ENCODE results near the gene NFIA. TPM values are rescaled to one million over a fixed set of nuclear protein-coding genes. Genes with fewer than 3 reads are reported as not detected.

Gene NFIA
- total and polyA plus RNA-seq, 2 donors (not counting 1 experiment from before 2014, with no cell fraction given): 0.28 to 0.54 TPM

- no peaks in the 10 kb centered on the region for H3K9me3 Mint-ChIP-seq (ENCODE audit: insufficient read depth)
- Histone ChIP-seq H3K4me1 (ENCODE audit: control insufficient read depth in 2 of 2, insufficient read depth in 2 of 2, low read length in 2 of 2) (no peaks in the 10 kb centered on the region), H3K36me3 (replicated peaks in 1 of 2; ENCODE audit: control extremely low read depth in 1 of 2, control insufficient read depth in 1 of 2, extremely low read depth in 1 of 2, insufficient read depth in 2 of 2, low read length in 1 of 2) (no peaks in the 10 kb centered on the region), H3K79me2 (ENCODE audit: control insufficient read depth, insufficient read depth, low read length) (no peaks in the 10 kb centered on the region), H3K27me3 (replicated peaks in 1 of 4; ENCODE audit: control extremely low read depth in 1 of 4, control insufficient read depth in 3 of 4, insufficient read depth in 4 of 4, low read length in 3 of 4) (no peaks in the 10 kb centered on the region), H3K27ac (ENCODE audit: low read length in 2 of 2) (no peak overlapping the region), H2AFZ (ENCODE audit: insufficient read depth, low read depth, low read length, poor library complexity, severe bottlenecking) (no peak overlapping the region), H3K9me3 (ENCODE audit: control extremely low read depth in 1 of 3, control insufficient read depth in 2 of 3, insufficient read depth in 1 of 3, low read length in 2 of 3) (no peaks in the 10 kb centered on the region), H3K9ac (ENCODE audit: low read length) (no peak overlapping the region), H3K4me2 (replicated peaks; ENCODE audit: low read depth, low read length, poor library complexity, severe bottlenecking) (no peak overlapping the region), H3K4me3 (ENCODE audit: control extremely low read depth in 1 of 5, extremely low read depth in 1 of 5, insufficient read depth in 1 of 5, low read depth in 2 of 5, low read length in 4 of 5) (no peak overlapping the region), H4K20me1 (ENCODE audit: control insufficient read depth, insufficient read depth, low read length, poor library complexity, severe bottlenecking) (no peaks in the 10 kb centered on the region)
- H3K4me1 Mint-ChIP-seq: no peaks in the 10 kb centered on the region
- CTCF ChIA-PET: interaction anchor here (0.6 kb wide), 1 partner anchor 689 kb away, joined by 3 read pairs; no protein-coding TSS in a partner anchor
- intact Hi-C loops (cut with micrococcal nuclease): no loop called here
- no peak overlapping the region for H3K27ac Mint-ChIP-seq
- ATAC-seq (ENCODE audit: low read depth) (no peak), DNase-seq (no peak)
- H3K27me3 Mint-ChIP-seq: peaks cover 11% of the 10 kb centered on the region
- 97% methylated on average over 2 of the region's 7 CpGs for WGBS (ENCODE audit: insufficient coverage)
- TF ChIP-seq EZH2 (IDR thresholded peaks at IDR 0.05; ENCODE audit: borderline replicate concordance, insufficient read depth, low read depth, low read length, poor library complexity, severe bottlenecking) (no peak), CTCF (IDR thresholded peaks at IDR 0.05) (no peak)
- no peak overlapping the region for H3K4me3 Mint-ChIP-seq
- POLR2A ChIA-PET: no interaction called here
Observed at GRCh38 chr1:61446531-61446991, 364.2 kb downstream of the NFIA start.

- intact Hi-C loops (cut with micrococcal nuclease): no loop called here
- H2AFZ ChIP-seq (ENCODE audit: insufficient read depth, low read depth, low read length, poor library complexity, severe bottlenecking): no peak overlapping the region
Observed at GRCh38 chr1:61447106-61447967, 365.0 kb downstream of the NFIA start.

More at GRCh38 chr1:61447106-61447967, 365.0 kb downstream of the NFIA start:
- no peak overlapping the region for H3K4me3 ChIP-seq (ENCODE audit: control extremely low read depth in 1 of 5, extremely low read depth in 1 of 5, insufficient read depth in 1 of 5, low read depth in 2 of 5, low read length in 4 of 5)
- POLR2A ChIA-PET: no interaction called here
- H4K20me1 ChIP-seq (ENCODE audit: control insufficient read depth, insufficient read depth, low read length, poor library complexity, severe bottlenecking): no peaks in the 10 kb centered on the region
- H3K36me3 ChIP-seq (replicated peaks in 1 of 2; ENCODE audit: control extremely low read depth in 1 of 2, control insufficient read depth in 1 of 2, extremely low read depth in 1 of 2, insufficient read depth in 2 of 2, low read length in 1 of 2): no peaks in the 10 kb centered on the region
- Mint-ChIP-seq H3K4me1 (no peaks in the 10 kb centered on the region), H3K27ac (no peak overlapping the region), H3K27me3 (peaks cover 11% of the 10 kb centered on the region), H3K4me3 (no peak overlapping the region), H3K9me3 (ENCODE audit: insufficient read depth) (no peaks in the 10 kb centered on the region)
- no peak for DNase-seq
- H3K4me2 ChIP-seq (replicated peaks; ENCODE audit: low read depth, low read length, poor library complexity, severe bottlenecking): no peak overlapping the region
- no peak for TF ChIP-seq CTCF (IDR thresholded peaks at IDR 0.05)
- no peak for TF ChIP-seq EZH2 (IDR thresholded peaks at IDR 0.05; ENCODE audit: borderline replicate concordance, insufficient read depth, low read depth, low read length, poor library complexity, severe bottlenecking)
- ATAC-seq (ENCODE audit: low read depth): no peak
- WGBS (ENCODE audit: insufficient coverage): 95% methylated on average over 10 of the region's 19 CpGs
- no peak overlapping the region for H3K27ac ChIP-seq (ENCODE audit: low read length in 2 of 2)
- H3K9ac ChIP-seq (ENCODE audit: low read length): no peak overlapping the region
- CTCF ChIA-PET: interaction anchor here (0.6 kb wide), 1 partner anchor 689 kb away, joined by 3 read pairs; no protein-coding TSS in a partner anchor
- no peaks in the 10 kb centered on the region for H3K4me1 ChIP-seq (ENCODE audit: control insufficient read depth in 2 of 2, insufficient read depth in 2 of 2, low read length in 2 of 2)
- H3K9me3 ChIP-seq (ENCODE audit: control extremely low read depth in 1 of 3, control insufficient read depth in 2 of 3, insufficient read depth in 1 of 3, low read length in 2 of 3): no peaks in the 10 kb centered on the region
- no peaks in the 10 kb centered on the region for H3K27me3 ChIP-seq (replicated peaks in 1 of 4; ENCODE audit: control extremely low read depth in 1 of 4, control insufficient read depth in 3 of 4, insufficient read depth in 4 of 4, low read length in 3 of 4)
- H3K79me2 ChIP-seq (ENCODE audit: control insufficient read depth, insufficient read depth, low read length): no peaks in the 10 kb centered on the region

Data from B cell (primary cell).